Muscle of back (tissue), 11 donors: Measurements from ENCODE around the gene SOS2. TPM values are rescaled to one million over a fixed set of nuclear protein-coding genes. Genes with fewer than 3 reads are reported as not detected.
"Not testable (repeated sequence)": the region's sequence is repeated elsewhere in the genome, so short reads cannot be mapped to it uniquely, and the experiment has no call there.

Experiments
- DNase-seq, 3 donors: peaks; one replicate each; pipeline versions ENCODE4 v3.0.0 to v3.0.0-alpha.2; 2013
- polyA plus RNA-seq, 10 donors: library from polyadenylated mRNA; unstranded; fragments of 120-200 nt; gene quantifications; one replicate each; pipeline ENCODE4 v1.2.1, GENCODE V29; 2013; ENCODE audit not compliant: insufficient read length in 10 of 10

The SOS2 gene
- polyA plus RNA-seq, 10 donors = 24.4 to 45.7 (median 36.3) TPM

DNA sequence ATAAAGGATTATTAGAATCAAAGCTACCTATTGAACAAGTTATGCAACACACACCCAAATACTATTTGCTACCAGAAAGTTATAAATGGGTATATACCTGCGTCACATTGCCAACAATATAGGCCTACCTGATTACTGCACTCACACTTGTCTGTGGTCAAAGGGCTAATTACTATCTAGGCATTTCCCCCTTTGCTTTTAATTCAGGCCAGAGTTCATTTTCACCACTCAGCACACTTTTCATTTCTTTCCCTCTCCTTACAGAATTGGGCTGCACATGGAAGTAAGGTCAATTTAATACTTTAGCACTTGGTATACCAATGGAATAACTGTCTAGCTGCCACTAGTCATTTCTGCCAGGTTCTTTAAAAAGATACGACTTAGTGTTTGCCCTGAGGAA lies 1.7 kb downstream of the SOS2 start:
- no peak for DNase-seq

DNA sequence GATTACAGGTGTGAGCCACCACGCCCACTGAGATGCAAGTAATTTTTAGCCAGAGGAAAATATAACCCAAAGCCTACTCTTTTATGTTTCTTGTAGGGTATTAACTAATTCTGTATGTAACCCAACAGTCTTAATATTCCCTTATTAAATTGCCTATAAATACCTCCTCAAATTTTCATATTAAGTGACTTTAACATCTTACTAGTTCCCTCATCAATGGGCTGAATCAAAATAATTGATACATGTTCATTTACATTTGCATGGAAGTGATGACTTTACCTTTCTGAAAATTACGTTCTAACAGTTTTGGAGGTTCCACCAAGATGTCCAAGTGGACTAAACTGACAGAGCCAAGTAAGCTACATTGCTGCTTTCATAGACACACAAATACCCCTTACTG lies 3.1 kb downstream of the SOS2 start:
- DNase-seq = no peak

DNA sequence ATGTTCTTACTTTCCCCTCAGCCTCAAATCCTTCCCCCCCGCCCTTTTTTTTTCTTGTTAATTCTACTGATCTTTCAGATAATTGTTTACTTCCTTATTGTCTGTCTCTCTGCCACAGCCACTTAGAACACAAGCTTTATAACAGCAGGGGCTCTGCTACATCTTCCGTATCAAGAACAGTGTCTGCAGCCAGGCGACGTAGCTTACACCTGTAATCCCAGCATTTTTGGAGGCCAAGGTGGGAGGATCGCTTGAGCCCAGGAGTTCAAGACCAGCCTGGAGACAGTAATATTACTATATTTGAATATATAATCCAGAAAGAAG lies 5.4 kb downstream of the SOS2 start:
- DNase-seq = no peak

DNA sequence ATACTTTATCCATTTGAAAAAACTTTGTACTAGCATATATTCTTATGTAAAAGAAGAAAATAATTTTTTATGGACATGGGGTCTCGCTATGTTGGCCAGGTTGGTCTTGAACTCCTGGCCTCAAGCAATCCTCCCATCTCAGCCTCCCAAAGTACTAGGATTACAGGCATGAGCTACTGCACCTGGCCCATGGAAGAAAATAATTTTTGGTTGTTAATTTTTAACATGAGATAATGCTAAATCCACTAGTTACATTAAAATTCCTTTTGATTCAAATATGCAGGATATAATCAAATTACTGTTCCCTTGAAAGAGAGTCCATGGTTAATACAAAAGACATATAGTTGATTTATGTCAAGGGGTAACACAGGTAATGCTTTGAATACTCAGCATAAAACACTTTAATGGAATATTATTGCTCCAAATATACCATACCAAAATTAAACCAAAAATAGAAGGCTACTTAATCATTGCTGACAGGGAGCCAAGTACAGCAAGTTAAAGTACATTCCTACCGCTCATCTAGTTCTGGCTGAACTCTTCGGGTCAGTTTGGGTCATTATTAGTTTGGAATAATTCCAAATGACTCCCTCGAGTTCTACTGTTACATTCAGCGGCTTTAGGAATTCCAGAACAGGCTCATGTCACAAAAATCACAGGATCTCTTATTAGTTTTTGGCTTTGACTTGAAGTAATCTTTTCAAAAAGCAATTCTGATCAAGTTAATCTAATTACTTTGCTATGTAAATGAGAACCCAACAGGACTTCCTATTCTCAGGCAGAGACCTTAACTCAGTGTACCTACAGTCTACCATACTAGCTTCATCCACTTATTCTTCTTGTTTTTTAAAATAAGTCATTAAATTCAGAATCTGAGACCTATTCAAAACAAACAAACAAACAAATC lies 6.1 kb downstream of the SOS2 start:
- DNase-seq = peak; percentile 67 to 84 (median 73)

DNA sequence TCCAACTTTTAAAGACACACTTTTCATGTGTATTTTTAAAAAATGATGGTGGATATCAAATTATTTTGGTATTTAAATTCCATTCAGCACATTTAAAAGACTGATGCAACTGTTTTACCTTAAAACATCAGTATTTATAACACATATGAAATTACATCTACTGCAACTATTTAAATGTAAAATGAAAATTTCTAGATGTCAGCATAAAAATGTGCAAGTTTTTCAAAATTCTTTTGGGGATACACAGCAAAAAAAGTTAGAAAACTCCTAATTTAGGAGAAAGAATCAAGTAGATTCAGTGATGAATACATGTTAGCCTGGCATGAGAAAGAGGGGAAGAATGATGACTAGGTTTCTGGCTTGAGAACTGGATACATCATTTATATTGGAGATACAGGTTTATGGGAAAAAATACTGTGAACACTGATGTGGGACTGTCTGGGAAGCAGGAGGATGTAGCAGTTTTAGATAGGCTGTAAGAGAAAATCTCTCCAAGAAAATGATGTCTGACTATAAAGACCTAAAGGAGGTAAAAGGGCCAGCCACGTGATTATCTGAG lies 9.2 kb downstream of the SOS2 start:
- DNase-seq = no peak

GRCh38 chr14:50218501-50218900 lies 12.9 kb downstream of the SOS2 start:
- DNase-seq = no peak

DNA sequence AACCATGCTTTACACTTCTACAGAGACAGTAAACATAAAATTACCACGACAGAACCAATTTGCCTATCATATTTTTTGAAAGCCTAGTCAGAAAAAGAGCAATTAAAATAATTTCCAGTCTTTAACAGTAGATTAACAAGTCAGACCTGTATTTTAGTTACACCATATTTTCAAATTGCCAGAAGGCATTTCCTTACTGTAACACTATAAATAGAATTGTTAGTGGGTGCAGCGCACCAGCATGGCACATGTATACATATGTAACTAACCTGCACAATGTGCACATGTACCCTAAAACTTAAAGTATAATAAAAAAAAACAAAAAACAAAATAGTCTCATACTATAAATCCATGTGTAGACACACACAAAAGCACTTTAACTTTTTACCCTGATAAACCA lies 16.0 kb downstream of the SOS2 start:
- no peak for DNase-seq

DNA sequence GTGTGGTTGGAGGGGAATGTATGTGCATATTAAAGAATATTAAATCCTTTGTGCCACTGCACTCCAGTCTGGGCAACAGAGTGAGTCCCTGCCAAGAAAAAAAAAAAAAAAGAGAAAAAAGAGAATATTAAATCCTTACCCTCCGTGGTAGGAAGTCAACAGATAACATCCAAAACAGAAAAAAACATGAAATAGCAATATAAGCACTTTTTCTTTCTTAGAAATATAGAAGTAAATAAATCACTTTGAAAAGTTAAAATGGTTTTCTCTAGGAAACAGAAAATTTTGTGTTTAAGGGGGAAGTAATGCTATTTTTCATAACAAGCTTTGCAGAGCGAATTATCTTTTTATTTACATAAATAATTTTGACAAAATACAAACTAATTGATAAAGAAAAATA lies 17.6 kb downstream of the SOS2 start:
- DNase-seq = no peak

- no peak for DNase-seq
Measured at GRCh38 chr14:50212726-50213125, 18.7 kb downstream of the SOS2 start.

DNA sequence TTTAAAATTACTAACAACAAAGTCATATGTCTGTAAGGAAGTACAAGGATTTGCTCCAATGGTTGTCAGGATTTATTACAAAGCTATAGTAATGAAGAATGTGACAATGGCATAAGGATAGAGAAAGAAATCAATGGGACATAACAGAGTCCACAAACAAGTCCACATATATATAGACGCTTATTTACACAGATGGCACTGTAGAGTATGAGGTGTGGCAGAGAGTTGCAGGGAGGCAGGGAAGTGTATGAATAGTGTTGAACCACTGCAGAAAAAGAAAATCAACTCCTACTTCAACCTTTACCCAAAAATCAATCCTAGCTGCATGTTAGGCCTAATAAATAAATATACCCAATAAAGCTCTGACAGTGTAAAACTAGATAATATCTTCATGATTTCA lies 21.3 kb downstream of the SOS2 start:
- DNase-seq = no peak

DNA sequence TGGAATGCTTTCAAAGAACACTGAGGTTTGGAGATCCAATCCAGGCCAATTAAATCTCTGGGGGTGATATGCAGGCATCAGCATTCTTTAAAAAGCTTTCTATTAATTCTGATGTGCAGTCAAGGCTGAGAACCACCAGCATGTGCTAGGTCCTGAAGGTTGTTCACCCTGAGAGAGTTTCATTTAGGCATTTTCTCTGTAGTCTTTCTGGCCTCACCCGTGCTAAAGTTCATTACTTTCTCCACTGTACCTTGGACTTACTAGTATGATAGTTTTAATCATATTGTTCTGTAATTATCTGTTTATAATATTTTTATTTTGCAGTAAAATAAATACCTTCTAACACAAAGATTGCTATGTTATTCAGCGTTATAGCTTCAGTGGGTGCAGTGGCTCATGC lies 32.9 kb downstream of the SOS2 start:
- DNase-seq = no peak

GRCh38 chr14:50191499-50191898 lies 39.9 kb downstream of the SOS2 start:
- no peak for DNase-seq

- no peak for DNase-seq
Measured at GRCh38 chr14:50186107-50186506, 45.3 kb downstream of the SOS2 start.

DNA sequence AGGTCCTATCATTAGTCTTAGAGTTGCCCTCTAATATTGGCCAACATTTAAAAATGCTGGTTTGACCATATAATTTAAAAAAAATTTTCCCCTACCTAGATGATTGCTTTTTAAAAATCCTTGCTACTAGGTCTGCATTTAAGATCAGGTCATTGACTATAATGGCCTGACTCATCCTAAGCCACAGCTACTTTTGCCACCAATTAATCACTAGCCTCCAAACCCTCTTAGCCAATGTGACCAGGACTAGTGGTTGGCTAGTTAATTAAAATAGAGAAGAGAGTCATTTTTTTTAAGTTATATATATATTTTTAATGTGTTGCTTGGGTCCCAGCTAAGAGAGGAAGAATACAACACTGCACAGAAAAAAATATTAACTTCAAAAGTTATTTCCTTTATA lies 57.5 kb downstream of the SOS2 start:
- DNase-seq = no peak

DNA sequence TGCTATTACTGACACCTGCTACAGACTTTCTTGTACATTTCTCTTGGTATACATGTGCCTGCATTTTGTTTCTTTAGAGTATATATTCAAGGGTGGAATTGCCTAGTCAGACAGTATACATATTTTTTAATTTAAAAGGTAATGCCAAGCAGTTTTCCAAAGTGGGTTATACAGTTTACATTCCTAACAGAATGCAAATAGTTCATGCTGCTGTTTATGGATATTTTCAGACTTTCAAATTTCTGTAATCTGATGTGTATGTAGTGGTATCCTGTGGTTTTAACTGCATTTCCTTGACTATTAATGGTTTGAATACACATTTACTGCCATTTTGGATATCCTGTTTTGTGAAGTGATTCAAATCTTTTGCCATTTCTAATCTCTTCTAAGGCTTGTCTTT lies 59.5 kb downstream of the SOS2 start:
- DNase-seq = no peak

DNA sequence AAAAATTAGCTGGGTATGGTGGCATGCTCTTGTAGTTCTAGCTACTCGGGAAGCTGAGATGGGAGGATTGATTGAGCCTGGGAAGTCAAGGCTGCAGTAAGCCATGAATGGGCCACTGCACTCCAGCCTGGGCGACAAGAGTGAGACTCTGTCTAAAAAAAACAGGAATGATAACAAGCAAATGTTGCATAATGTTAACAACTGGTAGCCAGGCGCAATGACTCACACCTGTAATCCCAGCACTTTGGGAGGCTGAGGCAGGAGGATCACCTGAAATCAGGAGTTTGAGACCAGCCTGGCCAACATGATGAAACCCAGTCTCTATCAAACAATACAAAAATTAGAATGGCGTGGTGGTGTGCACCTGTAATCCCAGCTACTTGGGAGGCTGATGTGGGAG lies 64.0 kb downstream of the SOS2 start:
- DNase-seq = not testable (repeated sequence)

DNA sequence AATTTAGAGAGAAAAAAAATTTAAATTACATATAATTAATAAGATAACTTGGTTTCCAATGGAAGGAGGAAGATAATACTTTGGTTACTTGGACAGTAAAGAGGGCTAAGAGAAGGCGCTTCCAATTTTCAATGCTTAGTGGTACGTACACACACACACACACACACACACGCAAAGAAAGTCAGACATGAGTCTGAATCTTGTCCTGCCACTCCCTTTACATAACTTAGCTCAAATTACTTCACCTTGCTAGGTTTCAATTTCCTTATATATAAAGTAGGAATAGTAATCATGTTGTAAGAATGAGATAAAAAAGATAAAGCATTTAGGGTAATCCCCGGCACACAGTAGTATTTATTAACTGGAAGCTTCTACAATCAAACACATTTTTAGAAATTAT lies 75.3 kb downstream of the SOS2 start:
- DNase-seq = no peak

DNA sequence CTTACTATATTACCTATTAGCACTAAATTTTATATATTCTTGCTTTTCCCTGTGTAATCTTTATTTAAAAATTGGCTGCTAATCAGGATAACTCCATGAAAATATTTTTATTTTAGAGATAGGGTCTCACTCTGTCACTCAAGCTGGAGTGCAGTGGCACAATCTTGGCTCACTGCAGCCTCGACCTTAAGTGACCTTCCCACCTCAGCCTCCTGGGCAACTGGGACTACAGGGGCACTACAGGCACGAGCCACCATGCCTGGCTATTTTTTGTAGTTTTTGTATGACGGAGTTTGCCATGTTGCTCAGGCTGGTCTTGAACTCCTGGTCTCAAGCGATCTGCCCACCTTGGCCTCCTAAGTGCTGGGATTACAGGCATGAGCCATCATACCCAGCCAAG lies 82.6 kb downstream of the SOS2 start:
- no peak for DNase-seq

- peak in 1 of 3 donors; percentile 11 for DNase-seq
Measured at GRCh38 chr14:50139192-50139591, 92.2 kb downstream of the SOS2 start.

- no peak for DNase-seq
Measured at GRCh38 chr14:50127802-50128201, 103.6 kb downstream of the SOS2 start.

DNA sequence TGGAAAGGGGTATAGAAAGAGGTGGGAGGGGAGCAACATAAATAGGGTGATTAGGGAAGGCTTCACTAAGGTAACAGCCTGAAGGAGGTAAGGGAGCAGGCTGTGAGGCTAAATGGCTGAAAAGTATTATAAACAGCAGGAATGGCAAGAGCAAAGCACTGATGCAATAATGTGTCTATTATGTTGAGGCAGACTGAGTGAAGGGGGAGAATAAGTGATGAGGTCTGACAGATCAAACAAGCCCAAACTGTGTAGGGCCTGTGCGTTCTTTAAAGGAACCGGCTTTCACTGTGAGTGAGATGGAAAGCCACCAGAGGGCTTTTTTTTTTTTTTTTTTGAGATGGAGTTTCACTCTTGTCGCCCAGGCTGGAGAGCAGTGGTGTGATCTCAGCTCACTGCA lies 108.3 kb downstream of the SOS2 start:
- DNase-seq = no peak

DNA sequence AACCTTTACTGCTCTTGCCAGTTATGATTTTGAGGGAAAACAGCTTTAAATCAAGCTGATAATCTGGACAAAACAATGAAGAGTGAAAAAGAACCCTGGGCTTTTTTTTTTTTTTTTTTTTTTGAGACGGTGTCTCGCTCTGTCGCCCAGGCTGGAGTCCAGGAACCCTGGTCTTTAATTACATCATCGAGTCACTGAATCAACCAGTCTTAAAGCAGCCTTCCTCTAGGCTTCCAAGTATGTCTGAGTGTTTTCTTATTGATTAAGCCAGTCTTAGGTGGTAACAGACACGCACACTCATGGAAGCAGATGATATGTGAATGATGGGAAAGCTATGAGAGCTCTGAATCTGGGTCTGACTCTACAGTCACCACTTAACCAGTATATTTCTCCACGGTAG lies 109.1 kb downstream of the SOS2 start:
- DNase-seq = no peak

- no peak for DNase-seq
Measured at GRCh38 chr14:50121486-50121885, 109.9 kb downstream of the SOS2 start.

- no peak for DNase-seq
Measured at GRCh38 chr14:50117456-50117855, 113.9 kb downstream of the SOS2 start.
